GM12878 (cell line): ENCODE results near the gene C10orf67. TPM values are rescaled to one million over a fixed set of nuclear protein-coding genes. Genes with fewer than 3 reads are reported as not detected.

ENCODE experiments used
- ATAC-seq: fragments of 200-7000 bp; cut with Tn5 transposase; 3 replicates; pipeline ENCODE4 v1.9.1; 2020; ENCODE audit warnings: mild to moderate bottlenecking, moderate library complexity
- BruUV-seq: library from RNA; stranded (reverse); fragments of 400-500 nt; replicated peaks from 2 replicates; lab custom pipeline; 2021; lab: Mats Ljungman, UMichigan
- CTCF ChIA-PET: fragments of 300-600 bp; sonication (Branson Sonifier 250); formaldehyde crosslinking; extraction: SDS; loops from one replicate; lab custom pipeline; 2021; ENCODE audit warnings: inconsistent platforms; lab: Yijun Ruan, JAX
- POLR2A ChIA-PET: fragments of 350-600 bp; formaldehyde crosslinking; extraction: SDS; loops from one replicate; lab custom pipeline; 2021; ENCODE audit warnings: inconsistent platforms; lab: Charles Lee
- RAD21 ChIA-PET: fragments of 300-600 bp; sonication (Branson Sonifier 250); formaldehyde crosslinking; loops from one replicate; lab custom pipeline; 2023; ENCODE audit warnings: antibody characterized with exemption; ENCODE audit not compliant: unreplicated experiment; lab: Charles Lee
- SMC1A ChIA-PET: fragments of 300-600 bp; sonication (Branson Sonifier 250); formaldehyde crosslinking; loops from one replicate; lab custom pipeline; 2023; ENCODE audit not compliant: unreplicated experiment, uncharacterized antibody; lab: Charles Lee
- DNase-seq: peaks from one replicate; pipeline ENCODE4 v3.0.0-alpha.2; 2011; ENCODE audit warnings: low read depth, low spot score
- FAIRE-seq: peaks from 3 replicates; lab custom pipeline; 2011; peaks lifted over from hg19 to GRCh38; lab: Jason Lieb, UNC
- H2AFZ ChIP-seq: 2 replicates; pipeline ENCODE4 v1.6.0; 2011; ENCODE audit warnings: low read depth, low read length, control low read depth; ENCODE audit not compliant: control insufficient read depth
- H3K27ac ChIP-seq: 2 replicates; pipeline ENCODE4 v1.5.1; 2011; ENCODE audit warnings: control low read depth; ENCODE audit not compliant: control insufficient read depth, insufficient read depth
- H3K27me3 ChIP-seq, 2 experiments: replicated peaks in 1 of 2; 2 replicates each; pipeline versions ENCODE4 v1.6.0 to v1.6.1; 2011; ENCODE audit warnings: low read length in 1 of 2; ENCODE audit not compliant: control insufficient read depth in 2 of 2, insufficient read depth in 2 of 2
- H3K36me3 ChIP-seq, 2 experiments: 2 replicates each; pipeline ENCODE4 v1.5.1; 2011; ENCODE audit warnings: low read length in 1 of 2; ENCODE audit not compliant: control insufficient read depth in 2 of 2, insufficient read depth in 2 of 2
- H3K4me1 ChIP-seq: 2 replicates; pipeline ENCODE4 v1.6.1; 2011; ENCODE audit warnings: mild to moderate bottlenecking, low read length, moderate library complexity, mixed read lengths; ENCODE audit not compliant: control insufficient read depth, insufficient read depth
- H3K4me2 ChIP-seq: 2 replicates; pipeline ENCODE4 v1.6.0; 2011; ENCODE audit warnings: control low read depth; ENCODE audit not compliant: control insufficient read depth, insufficient read depth
- H3K4me3 ChIP-seq: fragments of 200-600 bp; sonication (generic); 2 replicates; pipeline ENCODE4 v1.5.1; 2016
- H3K79me2 ChIP-seq: 2 replicates; pipeline ENCODE4 v1.6.0; 2011; ENCODE audit warnings: low read length; ENCODE audit not compliant: control insufficient read depth, insufficient read depth
- H3K9ac ChIP-seq: 2 replicates; pipeline ENCODE4 v1.8.0; 2011; ENCODE audit warnings: low read length, control low read depth, mixed read lengths; ENCODE audit not compliant: control insufficient read depth, insufficient read depth
- H3K9me3 ChIP-seq: replicated peaks from 3 replicates; pipeline ENCODE4 v1.5.1; 2011; ENCODE audit warnings: mild to moderate bottlenecking, low read length; ENCODE audit not compliant: control insufficient read depth, insufficient read depth
- H4K20me1 ChIP-seq: 2 replicates; pipeline ENCODE4 v1.6.0; 2011; ENCODE audit not compliant: control insufficient read depth, insufficient read depth
- BRCA1 ChIP-seq: IDR thresholded peaks from 2 replicates; pipeline ENCODE4 v1.6.1; 2011; ENCODE audit warnings: low read depth, low read length, improper control_type of control experiment
- CEBPB ChIP-seq, 2 experiments: fragments of 150-350 bp in 1 of 2; IDR thresholded peaks; 2 replicates each; pipeline ENCODE4 v1.6.1; 2012 to 2014; ENCODE audit warnings: low read depth in 2 of 2, low read length in 2 of 2, borderline replicate concordance in 1 of 2, inconsistent platforms in 1 of 2
- CREM ChIP-seq: IDR thresholded peaks from 2 replicates; pipeline ENCODE4 v1.6.1; 2014; ENCODE audit warnings: antibody characterized with exemption, low read depth
- HCFC1 ChIP-seq: fragments of 150-350 bp; IDR thresholded peaks from 2 replicates; pipeline ENCODE4 v1.6.1; 2014; ENCODE audit warnings: low read length
- MYB ChIP-seq: fragments of 150-350 bp; IDR thresholded peaks from 2 replicates; pipeline ENCODE4 v1.6.1; 2014; ENCODE audit warnings: mild to moderate bottlenecking, low read depth, low read length, borderline replicate concordance
- NR2C1 ChIP-seq: fragments of 450-650 bp; IDR thresholded peaks from 2 replicates; pipeline ENCODE4 v1.6.1; 2017; ENCODE audit warnings: antibody characterized with exemption, mild to moderate bottlenecking, moderate library complexity
- PAX5 ChIP-seq: IDR thresholded peaks from 2 replicates; pipeline ENCODE4 v1.6.1; 2011; ENCODE audit warnings: low read depth, low read length, borderline replicate concordance
- PAX8 ChIP-seq: fragments of 450-650 bp; IDR thresholded peaks from 2 replicates; pipeline ENCODE4 v1.6.1; 2017; ENCODE audit warnings: mild to moderate bottlenecking, moderate library complexity
- POLR2AphosphoS5 ChIP-seq: IDR thresholded peaks from 2 replicates; pipeline ENCODE4 v1.6.1; 2011; ENCODE audit warnings: mild to moderate bottlenecking, low read length, inconsistent platforms
- RAD21 ChIP-seq: IDR thresholded peaks from 2 replicates; pipeline ENCODE4 v1.6.1; 2011; ENCODE audit warnings: mild to moderate bottlenecking, low read depth, low read length, moderate library complexity; ENCODE audit not compliant: insufficient read depth
- RFX5 ChIP-seq: IDR thresholded peaks from 2 replicates; pipeline ENCODE4 v1.6.1; 2011; ENCODE audit warnings: low read depth, low read length, improper control_type of control experiment
- STAT1 ChIP-seq: fragments of 450-650 bp; conservative IDR thresholded peaks from 2 replicates; pipeline ENCODE4 v1.6.1; 2014; ENCODE audit warnings: antibody characterized with exemption, mild to moderate bottlenecking
- WGBS: methylation state at CpG from one replicate; pipeline ENCODE4 v1.1.6; 2016; ENCODE audit warnings: low lambda C conversion rate; ENCODE audit not compliant: insufficient replicate concordance, insufficient coverage; ENCODE audit errors: missing lambda C conversion rate; 5-methylcytosine and 5-hydroxymethylcytosine counted together
- in situ Hi-C: fragments of 300-500 bp; cut with MboI; formaldehyde crosslinking; loops from 9 replicates; pipeline ENCODE4 v1.14.3; 2018; ENCODE audit warnings: mixed read lengths
- intact Hi-C: fragments of 100-400 bp; cut with micrococcal nuclease; formaldehyde crosslinking; loops from one replicate; pipeline ENCODE4 v1.14.2; 2022; ENCODE audit not compliant: unreplicated experiment
- polyA plus RNA-seq, 11 experiments: library from polyadenylated mRNA; depleted of rRNA in 4 of 11; unstranded in 6 of 11; stranded (reverse) in 5 of 11; fragments of >200 nt; fragmentation: Nextera tagmentation in 4 of 11; fragmentation: Illumina TruSeq in 1 of 11; extraction: Ambion mirVana in 4 of 11; extraction: Trizol in 1 of 11; gene quantifications; 1 replicate in 1 of 11; 2 replicates in 10 of 11; pipeline versions ENCODE4 v1.2.1 to v1.2.3, GENCODE V29; 2011 to 2016; ENCODE audit warnings: inconsistent platforms in 2 of 11, missing spikeins in 2 of 11, low read depth in 1 of 11
- total RNA-seq, 4 experiments: library from RNA; depleted of rRNA in 3 of 4; stranded (reverse); fragments of >200 nt in 3 of 4; fragmentation: Illumina TruSeq in 1 of 4; extraction: Trizol in 1 of 4; gene quantifications; 2 replicates each; pipeline versions ENCODE4 v1.2.1 to v1.2.3, GENCODE V29; 2013 to 2021
- TF ChIP-seq, protein P1 (sequence below): fragments of 450-650 bp; formaldehyde crosslinking; IDR thresholded peaks from 2 replicates; pipeline ENCODE4 v1.4.0; 2022; ENCODE audit warnings: mild to moderate bottlenecking, moderate library complexity
- TF ChIP-seq, protein P2 (sequence below): IDR thresholded peaks from 2 replicates; pipeline ENCODE4 v1.6.1; 2011; ENCODE audit warnings: borderline replicate concordance, low read depth, mild to moderate bottlenecking, moderate library complexity, low read length; ENCODE audit not compliant: insufficient read depth, poor library complexity, severe bottlenecking

The C10orf67 gene
- total and polyA plus RNA-seq, 10 of the 15 experiments (the other 5 are each of a cell fraction or from before 2014, with no cell fraction given): 0.06 TPM; not detected in 9

DNA sequence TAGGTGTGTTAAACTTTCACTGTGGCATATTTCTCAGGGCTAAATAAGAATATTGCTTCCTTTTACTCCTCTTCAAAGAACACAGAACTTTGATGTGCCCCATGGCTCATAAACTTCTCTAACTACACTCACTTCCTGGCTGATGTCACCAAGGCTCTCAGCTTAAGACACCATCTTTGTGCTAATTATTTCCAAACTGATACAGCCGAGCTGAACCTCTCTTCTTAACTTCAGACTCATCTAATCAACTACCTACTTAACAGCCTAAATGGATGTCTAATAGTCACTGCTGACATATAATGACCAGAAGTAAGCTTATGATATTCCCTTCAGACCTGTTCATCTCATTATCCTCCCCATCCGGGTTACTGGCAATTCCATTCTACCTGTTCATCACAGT, 3.6 kb downstream of the C10orf67 start:
- RAD21 ChIA-PET: no interaction called here
- SMC1A ChIA-PET: interaction anchor here (1.1 kb wide), 1 partner anchor 26 kb away, joined by 4 read pairs; no protein-coding TSS in a partner anchor
- no peaks in the 10 kb centered on the region for H3K36me3 ChIP-seq
- no peak overlapping the region for H2AFZ ChIP-seq
- no peak for TF ChIP-seq BRCA1
- TF ChIP-seq NR2C1: no peak
- TF ChIP-seq CREM: no peak
- TF ChIP-seq STAT1: no peak
- TF ChIP-seq PAX5: no peak
- no peak for TF ChIP-seq RFX5
- no peak for TF ChIP-seq CEBPB (IDR thresholded peaks at IDR 0.05; ENCODE audit: borderline replicate concordance in 1 of 2, low read depth in 2 of 2, low read length in 2 of 2)
- TF ChIP-seq MYB: no peak
- TF ChIP-seq POLR2AphosphoS5: no peak
- TF ChIP-seq, protein P1, sequence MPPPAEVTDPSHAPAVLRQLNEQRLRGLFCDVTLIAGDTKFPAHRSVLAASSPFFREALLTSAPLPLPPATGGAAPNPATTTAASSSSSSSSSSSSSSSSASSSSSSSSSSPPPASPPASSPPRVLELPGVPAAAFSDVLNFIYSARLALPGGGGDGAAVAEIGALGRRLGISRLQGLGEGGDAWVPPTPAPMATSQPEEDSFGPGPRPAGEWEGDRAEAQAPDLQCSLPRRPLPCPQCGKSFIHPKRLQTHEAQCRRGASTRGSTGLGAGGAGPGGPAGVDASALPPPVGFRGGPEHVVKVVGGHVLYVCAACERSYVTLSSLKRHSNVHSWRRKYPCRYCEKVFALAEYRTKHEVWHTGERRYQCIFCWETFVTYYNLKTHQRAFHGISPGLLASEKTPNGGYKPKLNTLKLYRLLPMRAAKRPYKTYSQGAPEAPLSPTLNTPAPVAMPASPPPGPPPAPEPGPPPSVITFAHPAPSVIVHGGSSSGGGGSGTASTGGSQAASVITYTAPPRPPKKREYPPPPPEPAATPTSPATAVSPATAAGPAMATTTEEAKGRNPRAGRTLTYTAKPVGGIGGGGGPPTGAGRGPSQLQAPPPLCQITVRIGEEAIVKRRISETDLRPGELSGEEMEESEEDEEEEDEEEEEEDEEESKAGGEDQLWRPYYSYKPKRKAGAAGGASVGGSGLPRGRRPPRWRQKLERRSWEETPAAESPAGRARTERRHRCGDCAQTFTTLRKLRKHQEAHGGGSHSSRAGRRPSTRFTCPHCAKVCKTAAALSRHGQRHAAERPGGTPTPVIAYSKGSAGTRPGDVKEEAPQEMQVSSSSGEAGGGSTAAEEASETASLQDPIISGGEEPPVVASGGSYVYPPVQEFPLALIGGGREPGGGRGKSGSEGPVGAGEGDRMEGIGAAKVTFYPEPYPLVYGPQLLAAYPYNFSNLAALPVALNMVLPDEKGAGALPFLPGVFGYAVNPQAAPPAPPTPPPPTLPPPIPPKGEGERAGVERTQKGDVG (CRISPR knock-in tag): no peak
- TF ChIP-seq RAD21: no peak
- no peak for TF ChIP-seq HCFC1
- no peak for TF ChIP-seq PAX8
- TF ChIP-seq, protein P2, sequence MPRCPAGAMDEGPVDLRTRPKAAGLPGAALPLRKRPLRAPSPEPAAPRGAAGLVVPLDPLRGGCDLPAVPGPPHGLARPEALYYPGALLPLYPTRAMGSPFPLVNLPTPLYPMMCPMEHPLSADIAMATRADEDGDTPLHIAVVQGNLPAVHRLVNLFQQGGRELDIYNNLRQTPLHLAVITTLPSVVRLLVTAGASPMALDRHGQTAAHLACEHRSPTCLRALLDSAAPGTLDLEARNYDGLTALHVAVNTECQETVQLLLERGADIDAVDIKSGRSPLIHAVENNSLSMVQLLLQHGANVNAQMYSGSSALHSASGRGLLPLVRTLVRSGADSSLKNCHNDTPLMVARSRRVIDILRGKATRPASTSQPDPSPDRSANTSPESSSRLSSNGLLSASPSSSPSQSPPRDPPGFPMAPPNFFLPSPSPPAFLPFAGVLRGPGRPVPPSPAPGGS: no peak
- POLR2A ChIA-PET: no interaction called here
- FAIRE-seq (no peak), DNase-seq (no peak), ATAC-seq (peak; percentile 48)
- intact Hi-C loops (no loop called here), in situ Hi-C loops (no loop called here)
- H3K9ac ChIP-seq: no peak overlapping the region
- H3K4me3 ChIP-seq: no peak overlapping the region
- 25% methylated on average over 2 of the region's 2 CpGs for WGBS
- no peaks in the 10 kb centered on the region for H3K9me3 ChIP-seq
- no TSS peak for BruUV-seq
- no peak overlapping the region for H3K27ac ChIP-seq
- CTCF ChIA-PET: interaction anchor here (1.3 kb wide), 1 partner anchor 15 kb away, joined by 3 read pairs; no protein-coding TSS in a partner anchor
- no peaks in the 10 kb centered on the region for H3K4me1 ChIP-seq
- peaks cover 0 to 3% of the 10 kb centered on the region in 2 experiments; a peak in 2 of 4 replicates for H3K27me3 ChIP-seq
- no peak overlapping the region for H3K4me2 ChIP-seq
- H3K79me2 ChIP-seq: no peaks in the 10 kb centered on the region
- no peaks in the 10 kb centered on the region; the same call in 1 of the 2 replicates for H4K20me1 ChIP-seq
